NCI-H146 treated with DMSO at 0.1 percent for 48 hours (cell line): Measurements from ENCODE around the gene LRRC45.

Source experiments
- DNase-seq: peaks from one replicate; lab custom pipeline; 2025; ENCODE audit not compliant: unreplicated experiment; lab: John Stamatoyannopoulos, UW

Gene LRRC45

DNA sequence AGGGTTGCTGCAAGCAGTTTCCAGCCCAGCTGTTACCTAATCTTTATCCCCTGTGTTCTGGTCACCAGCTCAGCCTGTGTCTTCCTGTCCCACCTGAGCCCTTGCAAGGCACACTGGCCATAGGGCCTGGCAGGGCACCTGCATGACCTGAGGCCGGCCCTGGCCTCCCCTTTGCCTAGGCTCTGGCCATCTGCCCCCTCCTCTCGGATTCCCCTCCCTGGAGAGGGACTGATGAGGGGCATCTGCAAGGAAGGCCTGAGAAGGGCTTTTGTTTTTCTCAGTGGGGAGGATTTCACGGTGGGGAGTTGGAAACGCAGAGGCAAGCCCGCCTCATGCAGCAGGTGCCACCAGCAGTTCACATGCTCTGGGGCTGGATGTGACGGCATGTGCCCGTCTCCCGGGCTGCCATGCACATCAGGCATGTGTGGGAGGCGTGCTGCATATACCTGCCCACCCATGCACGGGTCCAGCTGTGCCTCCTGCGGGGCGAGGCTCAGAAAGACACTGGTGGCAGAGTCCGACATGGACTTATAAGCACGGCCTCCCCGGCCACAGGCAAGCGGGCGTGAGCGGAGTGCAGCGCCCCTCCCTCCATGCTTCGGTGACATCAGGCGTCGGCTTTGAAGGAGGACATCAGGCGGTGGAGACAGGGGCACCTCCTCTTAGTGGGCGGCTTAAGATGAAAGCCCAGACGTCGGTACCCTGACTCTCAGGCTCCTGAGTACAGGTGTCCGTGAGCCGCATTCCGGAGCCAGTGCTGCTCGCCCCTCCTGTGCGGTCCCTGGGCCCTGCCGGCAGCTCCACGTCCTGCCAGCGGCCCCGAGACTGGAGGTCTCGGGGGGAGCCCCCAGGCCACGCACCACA is 29.1 kb upstream of the LRRC45 start:
- no peak for DNase-seq

DNA sequence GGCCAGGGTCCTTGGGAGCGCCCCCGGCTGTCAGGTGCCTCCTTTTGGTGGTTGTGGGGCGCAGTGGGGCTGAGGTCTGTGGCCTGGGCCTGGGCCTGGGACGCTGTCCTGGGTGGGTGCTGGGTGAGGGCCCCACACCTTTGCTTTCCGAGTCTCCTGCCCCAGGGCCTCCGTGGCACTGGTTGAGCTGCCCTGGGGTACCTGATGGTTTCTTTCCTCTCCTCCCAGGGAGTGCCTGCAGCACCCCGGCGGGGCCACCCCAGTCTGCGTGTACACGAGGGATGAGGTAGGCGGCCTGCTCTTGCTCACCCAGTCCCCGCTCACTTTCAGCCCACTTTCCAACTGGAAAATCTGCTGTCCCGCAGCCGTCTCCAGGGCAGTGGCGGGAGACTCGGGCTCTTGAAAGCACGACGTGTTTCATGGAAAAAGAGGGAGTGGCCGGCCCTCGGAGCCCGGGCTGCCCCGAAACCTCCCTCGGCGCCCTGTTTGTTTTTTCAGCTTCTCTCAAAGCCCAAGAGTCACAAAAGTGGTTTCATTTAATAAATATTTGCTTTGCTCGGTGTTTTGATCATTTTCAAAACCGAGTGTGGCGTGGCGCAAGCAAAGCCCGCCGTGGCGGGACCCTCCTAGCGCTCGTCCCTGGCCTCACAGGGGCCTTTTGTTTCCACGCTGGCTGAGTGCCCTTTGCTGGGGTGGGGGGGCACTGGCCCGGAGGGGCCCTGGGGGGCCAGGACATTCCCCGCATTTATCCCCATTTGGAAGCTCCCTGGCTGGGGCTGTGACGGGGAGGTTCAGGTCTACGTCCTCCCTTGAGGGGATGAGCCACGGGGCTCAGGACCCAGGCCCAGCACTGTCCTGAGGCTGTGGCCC is 28.3 kb upstream of the LRRC45 start:
- DNase-seq = no peak

DNA sequence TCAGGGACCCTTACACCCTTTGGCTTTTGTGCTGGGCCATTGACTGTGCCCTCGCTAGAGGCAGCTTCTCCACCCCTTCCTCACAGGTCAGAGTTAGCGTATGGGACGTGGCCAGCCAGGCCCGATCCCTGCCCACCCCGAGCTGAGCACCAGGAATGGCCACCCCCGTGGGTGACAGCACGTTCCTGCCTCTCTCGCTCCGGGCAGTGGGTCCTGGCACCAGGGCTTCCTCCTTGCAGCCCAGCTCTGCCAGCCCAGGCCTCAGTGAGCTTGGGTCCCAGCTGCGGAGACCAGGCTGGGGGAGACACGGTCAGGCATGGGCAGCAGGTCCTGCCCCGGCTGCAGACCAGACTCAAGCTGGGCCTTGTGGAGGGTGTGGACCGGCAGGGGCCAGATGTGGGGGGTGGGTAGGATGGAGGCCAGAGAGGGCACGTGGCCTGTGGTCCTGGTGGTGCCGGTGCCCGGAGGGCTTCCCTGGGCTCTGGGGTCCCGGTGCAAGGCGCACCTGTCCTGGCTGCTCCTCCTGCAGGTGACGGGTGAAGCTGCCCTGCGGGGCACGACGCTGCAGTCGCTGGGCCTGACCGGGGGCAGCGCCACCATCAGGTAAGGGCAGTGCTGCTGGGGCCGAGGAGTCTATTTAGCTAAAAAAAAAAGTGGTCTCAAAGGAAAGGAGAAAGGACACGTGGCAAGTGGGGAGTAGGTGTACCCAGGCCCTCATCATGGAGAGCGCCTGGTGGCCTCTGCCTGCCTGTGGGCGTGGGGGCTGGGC is 27.5 kb upstream of the LRRC45 start:
- no peak for DNase-seq

DNA sequence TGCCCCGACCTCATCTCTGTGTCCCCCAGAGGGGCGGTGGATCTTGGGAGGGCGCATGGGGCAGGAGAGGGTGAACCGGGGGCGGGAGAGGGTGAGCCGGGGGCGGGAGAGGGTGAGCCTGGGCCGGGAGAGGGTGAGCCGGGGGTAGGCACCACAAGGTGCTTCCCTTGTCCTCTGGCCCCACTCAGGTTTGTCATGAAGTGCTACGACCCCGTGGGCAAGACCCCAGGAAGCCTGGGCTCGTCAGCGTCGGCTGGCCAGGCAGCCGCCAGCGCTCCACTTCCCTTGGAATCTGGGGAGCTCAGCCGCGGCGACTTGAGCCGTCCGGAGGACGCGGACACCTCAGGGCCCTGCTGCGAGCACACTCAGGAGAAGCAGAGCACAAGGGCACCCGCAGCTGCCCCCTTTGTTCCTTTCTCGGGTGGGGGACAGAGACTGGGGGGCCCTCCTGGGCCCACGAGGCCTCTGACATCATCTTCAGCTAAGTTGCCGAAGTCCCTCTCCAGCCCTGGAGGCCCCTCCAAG is 26.8 kb upstream of the LRRC45 start:
- no peak for DNase-seq

DNA sequence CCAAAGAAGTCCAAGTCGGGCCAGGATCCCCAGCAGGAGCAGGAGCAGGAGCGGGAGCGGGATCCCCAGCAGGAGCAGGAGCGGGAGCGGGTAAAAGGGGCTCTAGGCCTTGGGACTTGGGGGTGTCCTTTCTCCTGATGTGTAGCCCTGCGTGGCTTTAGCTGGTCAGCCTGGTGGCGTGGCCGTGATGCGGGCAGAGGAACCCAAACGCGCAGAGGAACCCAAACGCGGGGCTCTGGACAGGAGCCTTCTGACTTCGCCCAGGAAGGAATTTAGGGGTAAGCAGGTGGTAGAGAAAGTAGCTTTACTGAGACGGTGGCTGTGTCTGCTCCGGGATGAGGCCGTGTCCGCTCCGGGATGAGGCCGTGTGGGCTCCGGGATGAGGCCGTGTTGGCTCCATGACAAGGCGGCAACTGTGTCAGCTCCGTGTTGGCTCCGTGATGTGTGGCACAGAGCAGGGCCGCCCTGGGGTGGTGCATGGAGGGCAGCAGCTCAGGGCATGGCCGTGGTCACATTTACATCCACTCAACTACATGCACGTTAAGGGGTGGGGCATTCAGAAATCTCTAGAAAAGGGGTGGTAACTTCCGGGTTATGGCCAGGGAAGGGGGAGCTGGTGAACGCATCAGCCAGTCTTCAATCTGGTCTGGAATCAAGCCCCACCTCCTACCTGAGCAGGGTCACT is 26.2 kb upstream of the LRRC45 start:
- no peak for DNase-seq

DNA sequence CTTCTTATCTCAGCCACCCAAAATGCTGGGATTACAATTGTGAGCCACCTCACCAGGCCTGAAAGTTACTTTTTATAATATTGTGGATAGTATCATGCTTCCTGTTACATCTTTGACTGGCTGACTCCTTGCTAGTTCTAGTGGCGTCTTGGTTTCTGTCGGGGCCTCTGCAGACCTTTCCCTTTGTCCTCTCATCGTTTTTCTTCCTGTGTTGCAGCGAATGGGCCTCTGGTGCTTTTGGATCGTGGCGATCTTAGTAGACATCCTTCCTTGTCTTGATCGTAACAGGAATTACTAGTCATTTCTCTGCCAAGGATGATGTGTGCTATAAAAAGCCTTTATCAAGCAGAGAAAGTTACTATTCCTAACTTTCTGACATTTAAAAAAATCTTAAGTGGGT is 24.9 kb upstream of the LRRC45 start:
- no peak for DNase-seq

DNA sequence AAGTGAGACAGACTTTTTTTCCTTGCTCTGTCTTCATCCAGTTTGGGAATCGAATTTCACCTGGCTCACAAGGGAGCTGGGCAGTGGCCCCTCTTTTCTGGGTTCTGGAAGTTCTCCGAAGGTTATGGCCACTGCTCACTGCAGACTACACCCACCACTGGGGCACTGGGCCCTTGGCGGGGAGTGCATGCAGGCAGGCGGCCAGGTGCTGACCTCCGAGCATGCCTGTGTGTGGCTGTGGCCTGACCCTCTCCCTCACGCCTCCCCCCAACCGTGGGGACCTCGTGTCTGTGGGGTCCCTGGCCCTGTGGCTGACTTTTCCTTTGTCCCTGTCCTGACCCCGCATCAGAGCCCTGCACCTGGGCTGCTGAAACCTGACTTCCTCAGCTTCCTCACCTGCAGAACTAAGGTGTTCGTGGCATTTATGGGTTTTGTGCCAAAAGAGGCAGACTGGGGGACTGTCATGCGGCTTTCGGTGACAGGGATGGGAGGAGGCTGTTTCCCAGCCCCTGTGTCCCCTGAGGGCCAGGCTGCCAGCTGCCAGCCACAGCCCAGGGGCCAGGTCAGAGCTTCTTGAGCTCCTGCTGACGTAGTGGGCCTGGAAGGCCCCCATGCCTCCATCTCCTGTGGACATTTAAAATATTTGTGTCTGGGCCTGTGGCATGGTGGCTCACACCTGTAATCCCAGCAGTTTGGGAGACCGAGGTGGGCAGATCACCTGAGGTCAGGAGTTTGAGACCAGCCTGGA is 24.2 kb upstream of the LRRC45 start:
- no peak for DNase-seq

DNA sequence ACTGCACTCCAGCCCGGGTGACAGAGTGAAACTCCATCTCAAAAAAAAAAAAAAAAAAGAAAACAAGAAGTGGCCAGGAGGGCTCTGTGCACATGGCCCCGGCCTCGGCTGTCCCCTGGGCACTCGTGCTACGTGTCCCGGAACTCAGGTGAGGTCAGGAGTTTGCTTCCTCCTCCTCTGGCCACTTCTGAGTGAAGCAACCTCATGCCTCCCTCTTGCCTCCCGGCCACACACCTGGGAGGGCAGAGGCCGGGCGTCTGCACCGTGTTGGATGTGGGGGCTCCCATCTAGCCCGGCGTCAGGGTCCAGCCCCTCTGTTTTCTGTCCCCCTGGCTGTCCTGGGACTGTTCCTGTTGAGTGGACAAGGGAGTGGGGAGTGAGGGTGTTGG is 23.5 kb upstream of the LRRC45 start:
- DNase-seq = no peak

DNA sequence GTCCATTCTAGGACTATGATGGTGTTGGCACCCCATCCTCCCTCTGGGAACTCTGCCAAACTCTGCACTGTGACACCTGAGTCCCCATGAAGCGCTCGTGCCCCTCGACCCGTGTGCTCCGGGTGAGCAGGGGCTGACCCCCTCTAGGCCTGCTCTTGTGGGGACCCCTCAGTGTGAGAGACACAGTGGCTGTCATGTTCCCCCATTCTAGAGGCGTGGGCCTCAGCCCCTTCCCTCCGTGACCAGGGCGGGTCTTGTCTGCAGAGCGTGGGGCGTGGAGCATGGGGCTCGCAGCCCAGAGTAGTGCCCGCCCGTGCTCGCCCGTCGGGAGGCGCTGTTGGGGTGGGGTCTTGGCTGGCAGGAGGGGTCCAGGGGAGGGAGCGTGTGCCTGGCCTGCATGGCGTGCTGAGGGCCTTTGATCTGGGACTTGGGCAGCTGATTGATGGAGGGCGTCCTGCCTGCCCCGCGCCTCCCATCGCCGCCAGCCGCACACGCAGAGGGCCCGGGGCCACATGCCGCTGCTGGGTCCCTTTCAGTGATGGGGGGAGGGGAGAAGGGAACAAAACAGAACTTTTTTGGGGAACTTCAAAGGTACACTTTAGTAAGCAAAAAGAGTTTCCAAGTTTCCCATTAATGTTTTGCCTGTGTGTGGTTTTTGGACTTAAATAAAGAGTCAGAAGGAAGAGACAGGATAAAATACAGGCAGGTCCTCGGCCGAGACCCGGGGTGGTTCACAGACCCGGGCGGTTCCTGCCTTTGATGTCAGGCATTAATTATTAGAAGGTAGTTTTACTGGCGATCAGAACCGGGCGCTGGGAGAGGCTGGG is 22.9 kb upstream of the LRRC45 start:
- DNase-seq = no peak

DNA sequence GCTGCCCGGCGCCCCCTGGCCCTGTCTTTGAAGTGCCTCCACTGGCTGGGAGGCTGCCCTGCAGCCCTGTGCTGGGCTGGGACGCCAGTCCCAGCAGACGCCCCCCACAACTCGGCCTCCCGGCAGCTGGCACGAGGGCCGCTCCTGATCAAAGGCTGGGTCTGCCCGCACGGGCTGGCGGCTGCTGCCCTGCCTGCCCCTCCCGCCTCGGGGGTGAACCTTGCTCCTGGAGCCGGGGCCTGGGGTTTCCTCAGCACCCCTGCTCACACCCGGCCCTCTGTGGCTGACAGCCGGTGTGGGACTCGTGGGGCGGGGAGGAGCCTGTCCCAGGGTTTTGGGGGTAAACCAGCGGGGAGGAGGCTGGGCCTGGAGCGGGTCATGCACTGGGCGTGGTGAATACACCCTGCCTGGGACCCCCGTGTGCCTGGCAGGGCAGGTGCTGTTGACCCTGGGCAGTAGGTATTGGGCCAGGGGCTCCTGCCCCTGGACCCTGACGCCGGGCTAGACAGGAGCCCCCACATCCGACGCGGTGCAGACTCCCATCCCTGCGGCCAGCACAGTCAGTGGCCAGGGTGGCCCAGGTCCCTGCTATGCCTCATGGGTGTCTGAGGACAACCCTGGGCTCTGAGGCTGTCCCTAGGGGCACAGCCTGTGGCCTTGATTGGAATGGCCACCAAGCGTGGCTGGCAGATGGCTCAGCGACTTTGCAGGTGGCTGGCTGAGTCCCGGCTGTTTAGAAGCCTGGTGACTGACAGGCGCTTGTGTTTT is 22.1 kb upstream of the LRRC45 start:
- DNase-seq = no peak

DNA sequence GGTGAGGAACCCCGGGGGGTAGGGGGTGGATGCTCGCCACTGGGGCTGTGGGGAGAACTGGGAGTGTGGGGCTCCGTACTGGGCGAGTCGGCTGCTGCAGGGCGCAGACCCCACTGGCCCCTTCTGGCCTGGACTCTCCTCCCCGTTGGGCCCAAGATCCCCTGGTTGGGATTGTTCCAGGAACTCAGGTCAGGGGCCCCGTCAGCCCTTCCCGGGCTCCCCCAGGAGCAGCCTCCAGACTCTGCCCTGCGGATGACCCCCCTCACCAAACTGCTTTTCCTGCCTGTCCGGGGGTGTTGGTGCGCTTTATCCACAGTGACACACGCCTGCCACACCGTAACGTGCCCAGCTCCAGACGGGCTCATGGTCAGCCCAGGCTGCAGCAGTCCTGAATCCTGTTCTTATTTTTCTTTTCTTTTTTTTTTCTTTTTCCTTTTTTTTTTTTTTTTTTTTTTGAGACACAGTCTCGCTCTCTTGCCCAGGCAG is 21.5 kb upstream of the LRRC45 start:
- DNase-seq = no peak

DNA sequence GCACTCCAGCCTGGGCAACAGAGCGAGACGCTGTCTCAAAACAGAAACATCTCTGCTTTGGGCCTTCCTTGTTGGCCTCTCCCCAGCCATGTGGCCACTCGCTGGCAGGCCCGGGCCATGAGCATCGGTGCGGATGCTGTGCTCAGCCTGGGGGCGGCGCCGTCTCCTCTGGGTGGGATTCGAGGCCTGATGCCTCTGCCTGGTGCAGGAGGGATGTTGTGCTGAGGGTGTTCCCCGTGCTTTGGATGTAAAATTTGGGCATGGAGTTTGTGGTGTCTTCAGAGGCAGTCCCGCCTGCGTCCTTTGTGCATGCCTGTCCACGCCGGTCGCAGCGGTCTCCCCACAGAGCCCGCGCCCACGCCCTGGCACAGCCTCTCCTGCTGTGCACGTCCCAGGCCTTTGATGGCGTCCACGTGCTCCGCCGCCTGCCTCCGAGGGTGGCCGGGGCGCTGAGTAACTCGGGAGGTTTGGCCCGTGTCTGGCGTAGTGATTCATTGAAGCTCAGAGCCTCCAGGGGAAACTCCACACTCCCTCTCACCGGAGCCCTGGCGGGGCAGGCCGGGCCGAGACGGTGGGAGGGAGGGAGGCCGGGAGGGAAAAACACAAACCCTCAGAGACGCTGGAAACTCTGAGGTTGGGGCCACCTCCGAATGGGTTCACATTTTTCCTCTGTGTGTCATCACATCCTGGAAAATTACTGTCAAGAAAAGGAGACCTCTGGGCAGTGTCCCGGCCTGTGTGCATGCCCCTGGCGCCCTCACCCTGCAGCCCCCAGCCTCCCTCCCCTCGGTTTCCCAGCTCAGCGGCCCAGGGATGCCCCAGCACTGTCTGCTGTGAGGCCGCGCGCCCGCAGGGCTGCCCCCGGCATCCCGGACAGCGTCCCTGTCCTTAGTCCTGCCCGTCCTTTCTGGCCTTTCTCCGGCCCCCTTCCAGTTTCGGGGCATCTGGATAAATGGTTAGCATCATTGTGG is 19.4 kb upstream of the LRRC45 start:
- DNase-seq = no peak

DNA sequence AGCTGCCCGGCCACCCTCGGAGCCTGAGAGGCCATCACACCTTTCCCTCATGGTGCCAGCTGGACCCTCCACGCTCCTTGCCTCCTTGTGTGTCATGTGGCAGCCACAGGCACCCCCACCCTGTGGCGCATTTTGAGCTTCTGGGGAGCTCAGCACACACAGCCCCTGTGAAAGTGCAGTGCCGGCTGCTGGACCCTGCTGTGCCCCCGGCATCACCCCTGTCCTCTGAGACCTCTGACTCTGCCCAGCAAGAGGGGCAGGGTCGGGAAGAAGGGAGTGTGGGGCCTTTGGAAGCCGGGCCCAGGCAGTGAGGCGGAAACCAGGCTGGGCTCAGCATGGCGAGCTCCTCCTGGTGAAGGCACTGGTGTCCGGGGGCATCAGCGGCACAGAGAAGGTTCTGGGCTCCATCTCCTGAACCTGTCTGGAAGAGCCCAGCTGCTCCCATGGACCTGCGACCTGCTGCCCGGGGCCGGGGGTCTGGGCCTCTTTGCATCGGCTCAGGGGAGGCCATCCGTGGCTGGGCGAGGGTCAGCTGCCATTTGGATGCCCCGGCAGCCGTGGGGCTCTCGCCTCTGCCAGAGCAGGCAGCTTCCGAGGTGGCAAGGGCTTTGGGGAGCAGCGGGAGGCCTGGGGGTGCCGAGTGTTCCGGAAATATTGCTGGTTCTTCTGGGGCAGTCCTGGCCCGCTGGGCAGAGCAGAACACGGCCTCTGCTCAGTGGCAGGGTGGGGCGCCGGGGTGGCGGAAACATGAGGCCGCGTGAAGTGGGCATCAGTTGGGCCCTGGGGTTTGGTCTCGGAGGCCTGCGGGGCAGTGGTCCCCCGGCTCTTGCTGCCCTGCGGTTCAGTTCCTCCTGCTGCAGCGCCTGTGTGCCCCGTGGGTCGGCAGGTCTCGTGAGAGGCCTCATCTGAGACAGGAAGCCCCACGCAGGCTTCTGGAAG is 18.3 kb upstream of the LRRC45 start:
- DNase-seq = no peak

DNA sequence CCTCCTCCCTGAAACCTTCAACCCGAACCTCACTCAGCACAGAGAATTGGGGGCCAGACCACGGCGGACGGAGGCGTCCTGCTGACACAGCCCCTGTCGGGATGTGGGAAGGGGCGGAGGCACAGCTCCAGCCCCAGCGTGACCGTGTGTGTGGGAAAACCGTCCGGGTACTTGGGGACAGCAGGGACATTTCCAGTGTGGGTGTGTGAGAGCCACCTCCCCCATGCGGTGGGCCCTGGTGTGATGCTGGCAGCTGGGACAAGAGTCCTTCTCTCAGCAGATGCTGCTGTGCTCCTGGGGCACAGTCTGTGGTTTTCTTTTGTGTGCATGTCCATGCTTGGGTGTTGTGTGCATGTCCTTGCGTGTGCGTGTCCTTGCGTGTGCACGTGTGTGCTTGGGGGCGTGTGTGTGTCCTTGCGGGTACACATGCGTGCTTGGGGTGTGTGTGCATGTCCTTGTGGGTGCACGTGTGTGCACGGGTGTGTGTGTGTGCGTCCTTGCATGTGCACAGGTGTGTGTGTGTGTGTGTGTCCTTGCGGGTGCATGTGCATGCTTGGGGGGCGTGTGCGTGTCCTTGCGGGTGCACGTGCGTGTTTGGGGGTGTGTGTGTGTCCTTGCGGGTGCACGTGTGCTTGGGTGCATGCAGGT is 17.3 kb upstream of the LRRC45 start:
- DNase-seq = no peak

DNA sequence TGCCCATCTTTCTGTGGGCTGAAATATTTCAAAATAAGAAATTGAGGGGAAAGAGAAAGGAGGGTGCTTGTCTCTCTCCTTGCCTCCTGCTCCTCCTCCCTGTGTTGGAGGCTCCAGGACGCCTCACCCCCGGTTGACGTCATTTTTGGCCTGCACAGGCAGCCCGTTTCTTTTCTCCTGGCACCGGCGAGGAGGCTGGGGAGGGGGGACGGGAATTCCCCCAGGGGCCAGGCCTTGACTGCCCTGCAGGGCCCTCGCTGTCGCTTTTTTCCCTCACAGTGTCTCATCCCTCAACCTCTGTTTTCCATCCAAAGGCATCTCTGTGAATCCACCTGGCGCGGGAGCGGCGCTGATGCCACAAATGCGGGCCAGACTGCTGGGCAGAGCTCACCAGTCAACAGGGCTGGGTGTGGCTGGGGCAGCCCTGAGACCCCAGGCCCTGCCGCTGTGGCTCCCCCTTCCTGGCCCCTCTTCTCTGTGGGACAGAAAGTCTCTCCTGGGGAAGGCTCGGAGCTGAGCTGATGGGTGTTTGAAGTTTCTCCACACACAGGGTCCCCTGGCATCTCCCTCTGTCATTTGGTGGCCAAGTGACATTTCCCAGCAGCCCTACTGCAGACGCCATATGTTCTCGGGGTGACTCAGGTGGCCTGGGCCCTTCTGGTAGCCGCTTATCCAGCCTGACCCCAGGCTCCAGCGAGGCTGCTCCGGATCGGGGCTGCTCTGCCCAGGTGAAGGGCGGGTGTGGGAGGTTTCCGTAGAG is 16.5 kb upstream of the LRRC45 start:
- no peak for DNase-seq
